Activated CD8-positive, alpha-beta memory T cell treated with anti-CD3 and anti-CD28 coated beads, Interleukin-2, amount 10 ng/mL, durations not matched to agents 7 days and 5 days (primary cell): ENCODE results near the gene TCF19. TPM values are rescaled to one million over a fixed set of nuclear protein-coding genes. Genes with fewer than 3 reads are reported as not detected.

ENCODE experiments used
- ATAC-seq: fragments of 150-1000 bp; cut with Tn5 transposase; one replicate; pipeline ENCODE4 v1.10.0; 2021; ENCODE audit warnings: moderate library complexity
- CTCF ChIA-PET: fragments of 350-600 bp; sonication (Branson Sonifier 250); formaldehyde crosslinking; loops from one replicate; lab custom pipeline; 2021; ENCODE audit warnings: antibody characterized with exemption; lab: Charles Lee
- DNase-seq: peaks from one replicate; pipeline ENCODE4 v3.0.0-alpha.2; 2020
- H3K27ac Mint-ChIP-seq: one replicate; pipeline ENCODE4 v1.8.0; 2021; ENCODE audit warnings: mild to moderate bottlenecking, mixed read lengths
- H3K27me3 Mint-ChIP-seq: one replicate; pipeline ENCODE4 v1.8.0; 2021; ENCODE audit warnings: mixed read lengths
- H3K36me3 Mint-ChIP-seq: one replicate; pipeline ENCODE4 v1.8.0; 2021; ENCODE audit warnings: mild to moderate bottlenecking, mixed read lengths
- H3K4me1 Mint-ChIP-seq: one replicate; pipeline ENCODE4 v1.8.0; 2021; ENCODE audit warnings: mixed read lengths
- H3K4me3 Mint-ChIP-seq: one replicate; pipeline ENCODE4 v1.8.0; 2021; ENCODE audit warnings: mild to moderate bottlenecking, moderate library complexity, mixed read lengths
- H3K9me3 Mint-ChIP-seq: one replicate; pipeline ENCODE4 v1.8.0; 2022; ENCODE audit warnings: low read depth, mixed read lengths
- total RNA-seq, 2 experiments: library from RNA; stranded (reverse); gene quantifications; one replicate each; pipeline ENCODE4 v1.2.3, GENCODE V29; 2021

The TCF19 gene
- total RNA-seq, 2 experiments from 2014 or later: 100 to 106 TPM

GRCh38 chr6:31135710-31136109, 22.7 kb upstream of the TCF19 start:
- Mint-ChIP-seq H3K9me3 (no peaks in the 10 kb centered on the region), H3K27ac (no peak overlapping the region), H3K4me3 (no peak overlapping the region), H3K27me3 (no peaks in the 10 kb centered on the region), H3K36me3 (no peaks in the 10 kb centered on the region), H3K4me1 (peaks cover 4% of the 10 kb centered on the region)
- ATAC-seq (no peak), DNase-seq (no peak)
- CTCF ChIA-PET: interaction anchor here (0.7 to 5.0 kb wide), 4 partner anchors 57 to 241 kb away, joined by 3 to 80 read pairs (median 3); no protein-coding TSS in a partner anchor

GRCh38 chr6:31138982-31139381, 19.4 kb upstream of the TCF19 start, which contains the start of gene PSORS1C2:
Gene PSORS1C2 (minus strand): TSS chr6:31139066. CDS start chr6:31139026, 40 bp downstream.
- no peaks in the 10 kb centered on the region for H3K36me3 Mint-ChIP-seq
- H3K9me3 Mint-ChIP-seq: no peaks in the 10 kb centered on the region
- H3K4me3 Mint-ChIP-seq: no peak within 1 kb of the TSS
- DNase-seq: no peak
- no peaks in the 10 kb centered on the region for H3K27me3 Mint-ChIP-seq
- no peak within 1 kb of the TSS for H3K27ac Mint-ChIP-seq
- H3K4me1 Mint-ChIP-seq: peaks cover 4% of the 10 kb centered on the region
- no peak for ATAC-seq
- CTCF ChIA-PET: interaction anchor here (1.0 to 5.0 kb wide), 5 partner anchors 11 to 227 kb away, joined by 3 to 80 read pairs (median 23); no protein-coding TSS in a partner anchor

GRCh38 chr6:31139599-31139998, 18.8 kb upstream of the TCF19 start:
- H3K27me3 Mint-ChIP-seq: no peaks in the 10 kb centered on the region
- no peak for ATAC-seq
- peaks cover 4% of the 10 kb centered on the region for H3K4me1 Mint-ChIP-seq
- no peaks in the 10 kb centered on the region for H3K36me3 Mint-ChIP-seq
- no peaks in the 10 kb centered on the region for H3K9me3 Mint-ChIP-seq
- no peak overlapping the region for H3K27ac Mint-ChIP-seq
- no peak overlapping the region for H3K4me3 Mint-ChIP-seq
- no peak for DNase-seq
- CTCF ChIA-PET: interaction anchor here (1.0 to 5.0 kb wide), 5 partner anchors 12 to 227 kb away, joined by 3 to 80 read pairs (median 23); no protein-coding TSS in a partner anchor

GRCh38 chr6:31140643-31141042, 17.7 kb upstream of the TCF19 start:
- no peak for ATAC-seq
- DNase-seq: no peak
- Mint-ChIP-seq H3K9me3 (no peaks in the 10 kb centered on the region), H3K4me3 (no peak overlapping the region), H3K27me3 (no peaks in the 10 kb centered on the region), H3K36me3 (no peaks in the 10 kb centered on the region), H3K27ac (no peak overlapping the region), H3K4me1 (peaks cover 4% of the 10 kb centered on the region)
- CTCF ChIA-PET: interaction anchor here (1.3 to 2.0 kb wide), 3 partner anchors 11 to 56 kb away, joined by 3 to 6 read pairs (median 4); no protein-coding TSS in a partner anchor

GRCh38 chr6:31142361-31142761, 16.0 kb upstream of the TCF19 start:
- Mint-ChIP-seq H3K9me3 (no peaks in the 10 kb centered on the region), H3K36me3 (peaks cover 3% of the 10 kb centered on the region)

GRCh38 chr6:31143148-31143547, 15.2 kb upstream of the TCF19 start:
- H3K27ac Mint-ChIP-seq: no peak overlapping the region
- DNase-seq (no peak), ATAC-seq (no peak)
- peaks cover 3% of the 10 kb centered on the region for H3K4me1 Mint-ChIP-seq
- H3K4me3 Mint-ChIP-seq: no peak overlapping the region
- H3K36me3 Mint-ChIP-seq: peaks cover 3% of the 10 kb centered on the region
- no peaks in the 10 kb centered on the region for H3K27me3 Mint-ChIP-seq
- H3K9me3 Mint-ChIP-seq: no peaks in the 10 kb centered on the region
- CTCF ChIA-PET: interaction anchor here (1.3 to 1.5 kb wide), 2 partner anchors 14 to 224 kb away, joined by 5 to 9 read pairs; no protein-coding TSS in a partner anchor

More at GRCh38 chr6:31142361-31142761, 16.0 kb upstream of the TCF19 start:
- ATAC-seq: no peak
- H3K27me3 Mint-ChIP-seq: no peaks in the 10 kb centered on the region
- CTCF ChIA-PET: interaction anchor here (1.3 to 1.5 kb wide), 2 partner anchors 14 to 225 kb away, joined by 5 to 9 read pairs; no protein-coding TSS in a partner anchor
- no peak overlapping the region for H3K27ac Mint-ChIP-seq
- DNase-seq: no peak
- H3K4me1 Mint-ChIP-seq: peaks cover 4% of the 10 kb centered on the region
- H3K4me3 Mint-ChIP-seq: no peak overlapping the region

- Mint-ChIP-seq H3K27me3 (no peaks in the 10 kb centered on the region), H3K36me3 (peaks cover 4% of the 10 kb centered on the region), H3K27ac (no peak overlapping the region), H3K4me1 (peaks cover 3% of the 10 kb centered on the region), H3K9me3 (no peaks in the 10 kb centered on the region), H3K4me3 (no peak overlapping the region)
- no peak for ATAC-seq
- CTCF ChIA-PET: interaction anchor here (1.2 to 1.9 kb wide), 3 partner anchors 13 to 48 kb away, joined by 3 to 6 read pairs (median 4); partner anchors contain the start of gene TCF19
- DNase-seq: no peak
Observed at GRCh38 chr6:31144296-31144969, 14.0 kb upstream of the TCF19 start.

GRCh38 chr6:31144970-31145340, 13.4 kb upstream of the TCF19 start:
- ATAC-seq (no peak), DNase-seq (no peak)
- Mint-ChIP-seq H3K4me1 (peaks cover 3% of the 10 kb centered on the region), H3K4me3 (no peak overlapping the region), H3K27me3 (no peaks in the 10 kb centered on the region), H3K27ac (no peak overlapping the region), H3K9me3 (no peaks in the 10 kb centered on the region), H3K36me3 (peaks cover 6% of the 10 kb centered on the region)
- CTCF ChIA-PET: interaction anchor here (0.8 to 1.9 kb wide), 3 partner anchors 14 to 222 kb away, joined by 4 to 6 read pairs (median 4); no protein-coding TSS in a partner anchor

GRCh38 chr6:31145386-31145785, 13.0 kb upstream of the TCF19 start:
- no peak for DNase-seq

GRCh38 chr6:31149827-31150447, 8.5 kb upstream of the TCF19 start:
- no peak for ATAC-seq
- Mint-ChIP-seq H3K9me3 (no peaks in the 10 kb centered on the region), H3K27me3 (no peaks in the 10 kb centered on the region), H3K36me3 (peaks cover 15% of the 10 kb centered on the region), H3K4me1 (peaks cover 3% of the 10 kb centered on the region), H3K4me3 (no peak overlapping the region), H3K27ac (no peak overlapping the region)
- CTCF ChIA-PET: no interaction called here
- no peak for DNase-seq

More at GRCh38 chr6:31145386-31145785, 13.0 kb upstream of the TCF19 start:
- CTCF ChIA-PET: interaction anchor here (0.8 to 1.9 kb wide), 4 partner anchors 14 to 230 kb away, joined by 3 to 6 read pairs (median 4); no protein-coding TSS in a partner anchor
- Mint-ChIP-seq H3K9me3 (no peaks in the 10 kb centered on the region), H3K27ac (no peak overlapping the region), H3K36me3 (peaks cover 6% of the 10 kb centered on the region), H3K4me3 (no peak overlapping the region), H3K27me3 (no peaks in the 10 kb centered on the region), H3K4me1 (peaks cover 3% of the 10 kb centered on the region)
- ATAC-seq: no peak

GRCh38 chr6:31152781-31153180, 5.6 kb upstream of the TCF19 start:
- Mint-ChIP-seq H3K4me3 (no peak overlapping the region), H3K36me3 (peaks cover 14% of the 10 kb centered on the region), H3K9me3 (no peaks in the 10 kb centered on the region), H3K27me3 (no peaks in the 10 kb centered on the region), H3K27ac (no peak overlapping the region), H3K4me1 (peaks cover 15% of the 10 kb centered on the region)
- ATAC-seq (no peak), DNase-seq (no peak)
- CTCF ChIA-PET: interaction anchor here (0.8 to 1.0 kb wide), 2 partner anchors 15 to 24 kb away, joined by 3 read pairs; no protein-coding TSS in a partner anchor

- no peak overlapping the region for H3K4me3 Mint-ChIP-seq
- H3K4me1 Mint-ChIP-seq: peaks cover 13% of the 10 kb centered on the region
- no peak overlapping the region for H3K27ac Mint-ChIP-seq
- CTCF ChIA-PET: interaction anchor here (1.2 kb wide), 1 partner anchor 213 kb away, joined by 4 read pairs; no protein-coding TSS in a partner anchor
- H3K9me3 Mint-ChIP-seq: no peaks in the 10 kb centered on the region
- H3K36me3 Mint-ChIP-seq: peaks cover 21% of the 10 kb centered on the region
- DNase-seq (no peak), ATAC-seq (no peak)
- no peaks in the 10 kb centered on the region for H3K27me3 Mint-ChIP-seq
Observed at GRCh38 chr6:31154436-31154835, 4.0 kb upstream of the TCF19 start.

- no peak overlapping the region for H3K27ac Mint-ChIP-seq
- H3K36me3 Mint-ChIP-seq: peaks cover 32% of the 10 kb centered on the region
- CTCF ChIA-PET: interaction anchor here (1.0 kb wide), 1 partner anchor 36 kb away, joined by 3 read pairs; no protein-coding TSS in a partner anchor
- H3K4me1 Mint-ChIP-seq: peaks cover 30% of the 10 kb centered on the region
- H3K27me3 Mint-ChIP-seq: no peaks in the 10 kb centered on the region
- ATAC-seq (no peak), DNase-seq (no peak)
- H3K4me3 Mint-ChIP-seq: peak overlapping the region; percentile 99
- H3K9me3 Mint-ChIP-seq: no peaks in the 10 kb centered on the region
Observed at GRCh38 chr6:31156641-31157040, 1.7 kb upstream of the TCF19 start.
